Loucy (cell line): ENCODE data around the gene RPP14.

ENCODE experiments used
- H2AFZ ChIP-seq: fragments of 200-600 bp; sonication (generic); 2 replicates; pipeline ENCODE4 v1.6.0; 2016; ENCODE audit warnings: antibody characterized with exemption, mild to moderate bottlenecking, low read length, moderate library complexity
- H3F3A ChIP-seq: fragments of 200-600 bp; 2 replicates; pipeline ENCODE4 v1.6.0; 2016; ENCODE audit warnings: antibody characterized with exemption, low read depth, mild to moderate bottlenecking
- H3K27me3 ChIP-seq: fragments of 200-600 bp; sonication (generic); 2 replicates; pipeline ENCODE4 v1.6.1; 2014; ENCODE audit warnings: low read length, mild to moderate bottlenecking; ENCODE audit not compliant: insufficient read depth, poor library complexity, severe bottlenecking
- H3K36me3 ChIP-seq: fragments of 200-600 bp; sonication (generic); 2 replicates; pipeline ENCODE4 v1.6.1; 2016; ENCODE audit warnings: low read length; ENCODE audit not compliant: insufficient read depth
- H3K4me1 ChIP-seq: fragments of 200-600 bp; sonication (generic); 2 replicates; pipeline ENCODE4 v1.5.1; 2014; ENCODE audit warnings: low read length, mild to moderate bottlenecking; ENCODE audit not compliant: insufficient read depth, poor library complexity, severe bottlenecking
- H3K4me2 ChIP-seq: fragments of 200-600 bp; sonication (generic); 2 replicates; pipeline ENCODE4 v1.6.0; 2014; ENCODE audit warnings: antibody characterized with exemption, low read length, low read depth, mild to moderate bottlenecking; ENCODE audit not compliant: poor library complexity, severe bottlenecking
- H3K4me3 ChIP-seq: fragments of 200-600 bp; sonication (generic); 2 replicates; pipeline ENCODE4 v1.5.1; 2014; ENCODE audit warnings: low read length, mild to moderate bottlenecking, mixed read lengths; ENCODE audit not compliant: poor library complexity, severe bottlenecking
- H3K79me2 ChIP-seq: fragments of 200-600 bp; sonication (generic); 2 replicates; pipeline ENCODE4 v1.6.1; 2014; ENCODE audit warnings: low read length; ENCODE audit not compliant: insufficient read depth
- H3K9ac ChIP-seq: fragments of 200-600 bp; sonication (generic); 2 replicates; pipeline ENCODE4 v1.6.0; 2014; ENCODE audit warnings: mild to moderate bottlenecking, low read depth, low read length, moderate library complexity; ENCODE audit not compliant: poor library complexity, severe bottlenecking
- H3K9me2 ChIP-seq: fragments of 200-600 bp; sonication (generic); replicated peaks from 2 replicates; pipeline ENCODE4 v1.6.1; 2016; ENCODE audit warnings: low read depth, low read length, mixed read lengths
- H3K9me3 ChIP-seq: fragments of 200-600 bp; sonication (generic); 2 replicates; pipeline ENCODE4 v1.6.1; 2014; ENCODE audit warnings: mild to moderate bottlenecking, antibody characterized with exemption, low read length, low read depth; ENCODE audit not compliant: insufficient read depth
- H4K20me1 ChIP-seq: fragments of 200-600 bp; sonication (generic); 2 replicates; pipeline ENCODE4 v1.6.0; 2014; ENCODE audit warnings: antibody characterized with exemption, low read length, mild to moderate bottlenecking; ENCODE audit not compliant: insufficient read depth, poor library complexity, severe bottlenecking
- CTCF ChIP-seq: fragments of 200-600 bp; sonication (generic); conservative IDR thresholded peaks from 2 replicates; pipeline ENCODE4 v1.5.1; 2014; ENCODE audit warnings: mild to moderate bottlenecking, antibody characterized with exemption, low read length
- EZH2phosphoT487 ChIP-seq: fragments of 200-600 bp; IDR thresholded peaks from 2 replicates; pipeline ENCODE4 v1.6.1; 2018; ENCODE audit warnings: antibody characterized with exemption, mild to moderate bottlenecking, moderate library complexity, borderline replicate concordance

The RPP14 gene

DNA sequence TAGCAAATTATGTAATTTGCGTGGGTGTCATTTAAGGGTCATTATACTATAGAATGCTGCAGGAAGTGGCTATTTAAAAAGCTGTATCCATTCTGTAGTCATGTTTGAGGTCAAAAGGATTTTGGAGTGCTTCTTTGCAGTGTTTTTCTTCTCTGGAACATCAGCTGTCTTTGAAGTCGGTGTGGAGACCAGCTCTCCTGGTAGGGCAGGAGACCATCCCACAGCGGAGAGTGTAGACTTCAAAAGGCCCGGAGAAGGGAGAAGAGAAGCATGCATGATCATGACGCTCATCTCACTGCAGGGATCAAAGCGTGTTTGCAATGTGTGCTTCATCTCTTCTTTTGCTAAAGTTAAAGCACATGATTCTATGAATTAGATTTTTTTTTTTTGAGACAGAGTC, 46.6 kb downstream of the RPP14 start:
- Histone ChIP-seq H3K4me3 (peak overlapping the region; percentile 47), H3K9me2 (no peaks in the 10 kb centered on the region), H3K9ac (peak overlapping the region; percentile 84), H3K4me2 (peak overlapping the region; percentile 74), H4K20me1 (no peaks in the 10 kb centered on the region), H3K27me3 (no peaks in the 10 kb centered on the region), H3K36me3 (peaks cover 6% of the 10 kb centered on the region; the same call in 1 of the 2 replicates), H3K79me2 (peaks cover 84% of the 10 kb centered on the region), H3F3A (peaks cover 15% of the 10 kb centered on the region; the same call in 1 of the 2 replicates), H2AFZ (no peak overlapping the region), H3K4me1 (peaks cover 96% of the 10 kb centered on the region), H3K9me3 (no peaks in the 10 kb centered on the region)
- no peak for TF ChIP-seq CTCF
- TF ChIP-seq EZH2phosphoT487 = no peak

GRCh38 chr3:58353722-58354553, 47.9 kb downstream of the RPP14 start:
- Histone ChIP-seq H3K4me1 (peaks cover 91% of the 10 kb centered on the region), H3K9me3 (no peaks in the 10 kb centered on the region), H3K27me3 (no peaks in the 10 kb centered on the region), H3K36me3 (no peaks in the 10 kb centered on the region), H2AFZ (no peak overlapping the region), H3K4me2 (peak overlapping the region; percentile 74), H3K9ac (peak overlapping the region; percentile 84), H3F3A (peaks cover 15% of the 10 kb centered on the region; the same call in 1 of the 2 replicates), H3K79me2 (peaks cover 84% of the 10 kb centered on the region), H3K4me3 (peak overlapping the region; percentile 67), H4K20me1 (no peaks in the 10 kb centered on the region), H3K9me2 (no peaks in the 10 kb centered on the region)
- no peak for TF ChIP-seq EZH2phosphoT487
- peak; percentile 38 for TF ChIP-seq CTCF

DNA sequence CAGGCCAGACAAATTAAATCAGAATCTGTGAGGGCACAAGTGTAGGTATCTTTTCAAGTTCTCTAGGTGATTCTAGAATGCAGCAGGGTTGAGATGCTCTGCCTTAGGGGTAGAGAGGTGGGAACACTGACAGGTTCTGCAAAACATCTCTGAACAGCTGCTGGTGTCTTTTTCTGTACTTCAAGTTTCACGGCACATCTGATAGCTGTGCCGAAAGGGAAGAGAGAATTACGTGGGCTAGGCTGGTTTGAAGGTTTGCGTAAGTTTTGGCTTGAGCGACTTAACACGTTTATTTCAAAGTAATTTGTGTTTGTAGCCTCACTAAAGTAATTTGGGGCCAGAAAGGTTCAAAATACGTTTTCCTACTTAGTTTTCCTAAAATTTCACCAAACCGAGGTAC, 49.1 kb downstream of the RPP14 start:
- peaks cover 94% of the 10 kb centered on the region for H3K79me2 ChIP-seq
- TF ChIP-seq EZH2phosphoT487 = no peak
- TF ChIP-seq CTCF = no peak
- H2AFZ ChIP-seq = no peak overlapping the region
- no peaks in the 10 kb centered on the region for H3K9me3 ChIP-seq
- H3K4me2 ChIP-seq = peak overlapping the region; percentile 74
- H3K4me3 ChIP-seq = no peak overlapping the region
- peaks cover 79% of the 10 kb centered on the region for H3K4me1 ChIP-seq
- no peaks in the 10 kb centered on the region for H3K9me2 ChIP-seq
- no peaks in the 10 kb centered on the region for H3K36me3 ChIP-seq
- peak overlapping the region; percentile 84 for H3K9ac ChIP-seq
- H3K27me3 ChIP-seq = no peaks in the 10 kb centered on the region
- H4K20me1 ChIP-seq = no peaks in the 10 kb centered on the region
- peaks cover 8% of the 10 kb centered on the region; the same call in 1 of the 2 replicates for H3F3A ChIP-seq
